GM10248 (cell line): ENCODE data around the gene SORL1.

Experiments used
- CTCF ChIA-PET: fragments of 300-600 bp; sonication (Branson Sonifier 250); formaldehyde crosslinking; extraction: SDS; loops from one replicate; lab custom pipeline; 2021; ENCODE audit warnings: antibody characterized with exemption; lab: Yijun Ruan, JAX
- POLR2A ChIA-PET: fragments of 350-650 bp; sonication (Branson Sonifier 250); formaldehyde crosslinking; extraction: SDS; loops from one replicate; lab custom pipeline; 2020; ENCODE audit warnings: antibody characterized with exemption; lab: Yijun Ruan, JAX
- DNase-seq: peaks from one replicate; pipeline ENCODE4 v3.0.0; 2012; ENCODE audit errors: extremely low spot score
- TF ChIP-seq, protein P1 (sequence below): IDR thresholded peaks from 2 replicates; pipeline ENCODE4 v1.5.1; 2012; ENCODE audit warnings: mild to moderate bottlenecking, low read depth; ENCODE audit errors: extremely low read depth, missing control alignments, control extremely low read depth

Gene SORL1

GRCh38 chr11:121547574-121547973, 95.5 kb downstream of the SORL1 start:
- ChIA-PET POLR2A (no interaction called here), CTCF (interaction anchor here (1.1 to 1.2 kb wide), 2 partner anchors 9 to 101 kb away, joined by 3 to 4 read pairs; no protein-coding TSS in a partner anchor)
- no peak for DNase-seq
- TF ChIP-seq, protein P1, sequence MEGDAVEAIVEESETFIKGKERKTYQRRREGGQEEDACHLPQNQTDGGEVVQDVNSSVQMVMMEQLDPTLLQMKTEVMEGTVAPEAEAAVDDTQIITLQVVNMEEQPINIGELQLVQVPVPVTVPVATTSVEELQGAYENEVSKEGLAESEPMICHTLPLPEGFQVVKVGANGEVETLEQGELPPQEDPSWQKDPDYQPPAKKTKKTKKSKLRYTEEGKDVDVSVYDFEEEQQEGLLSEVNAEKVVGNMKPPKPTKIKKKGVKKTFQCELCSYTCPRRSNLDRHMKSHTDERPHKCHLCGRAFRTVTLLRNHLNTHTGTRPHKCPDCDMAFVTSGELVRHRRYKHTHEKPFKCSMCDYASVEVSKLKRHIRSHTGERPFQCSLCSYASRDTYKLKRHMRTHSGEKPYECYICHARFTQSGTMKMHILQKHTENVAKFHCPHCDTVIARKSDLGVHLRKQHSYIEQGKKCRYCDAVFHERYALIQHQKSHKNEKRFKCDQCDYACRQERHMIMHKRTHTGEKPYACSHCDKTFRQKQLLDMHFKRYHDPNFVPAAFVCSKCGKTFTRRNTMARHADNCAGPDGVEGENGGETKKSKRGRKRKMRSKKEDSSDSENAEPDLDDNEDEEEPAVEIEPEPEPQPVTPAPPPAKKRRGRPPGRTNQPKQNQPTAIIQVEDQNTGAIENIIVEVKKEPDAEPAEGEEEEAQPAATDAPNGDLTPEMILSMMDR = no peak

GRCh38 chr11:121550247-121551030, 98.3 kb downstream of the SORL1 start:
- ChIA-PET POLR2A (no interaction called here), CTCF (interaction anchor here (0.9 kb wide), 1 partner anchor 21 kb away, joined by 4 read pairs; no protein-coding TSS in a partner anchor)
- TF ChIP-seq, protein P1 = no peak
- no peak for DNase-seq

DNA sequence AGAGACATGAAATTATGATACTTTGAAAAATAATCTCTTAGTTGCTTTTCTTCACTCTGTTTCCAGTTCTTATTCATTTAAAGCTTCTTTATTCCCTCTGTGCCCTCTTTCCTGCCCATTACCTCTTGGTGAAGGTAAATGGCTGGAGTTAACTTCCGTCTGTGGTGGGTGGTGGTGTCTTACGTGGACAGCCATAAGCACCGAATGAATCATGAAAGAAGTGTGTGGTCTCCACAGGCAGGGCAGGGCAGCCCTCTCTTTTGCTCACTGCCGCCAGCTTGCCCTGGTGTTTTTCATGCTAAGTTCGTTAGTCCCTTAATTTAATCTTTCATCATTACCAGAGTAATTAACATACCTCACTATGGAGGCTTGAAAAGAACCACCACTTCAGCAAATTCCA, 99.3 kb downstream of the SORL1 start:
- CTCF ChIA-PET = interaction anchor here (0.9 to 1.1 kb wide), 2 partner anchors 20 to 40 kb away, joined by 3 to 4 read pairs; no protein-coding TSS in a partner anchor
- no peak for DNase-seq
- TF ChIP-seq, protein P1 = no peak
- POLR2A ChIA-PET = interaction anchor here (0.7 kb wide), 1 partner anchor 120 kb away, joined by 3 read pairs; no protein-coding TSS in a partner anchor

GRCh38 chr11:121552154-121552553, 100.0 kb downstream of the SORL1 start:
- ChIA-PET CTCF (interaction anchor here (1.1 kb wide), 1 partner anchor 39 kb away, joined by 3 read pairs; no protein-coding TSS in a partner anchor), POLR2A (no interaction called here)
- TF ChIP-seq, protein P1 = no peak
- DNase-seq = no peak

DNA sequence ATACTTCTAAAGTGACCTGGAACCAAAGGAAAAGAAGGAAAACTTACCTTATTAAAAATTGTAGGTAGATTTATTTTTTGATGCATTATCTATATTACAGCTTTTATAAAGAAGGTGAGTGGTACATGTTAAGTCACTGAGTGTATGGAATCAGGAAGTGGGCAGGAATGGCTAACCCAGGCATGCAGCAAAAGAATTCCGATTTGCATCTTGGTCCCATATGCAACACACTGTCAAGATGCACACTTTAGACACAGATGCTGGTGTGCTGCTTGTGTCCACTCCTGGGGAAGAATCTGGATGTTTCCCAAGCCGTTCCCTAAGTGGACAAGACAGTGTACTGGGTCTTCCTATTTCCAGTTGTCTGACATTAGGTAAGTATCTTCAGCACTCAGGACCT, 100.5 kb downstream of the SORL1 start:
- POLR2A ChIA-PET = no interaction called here
- CTCF ChIA-PET = no interaction called here
- no peak for DNase-seq
- TF ChIP-seq, protein P1 = no peak

DNA sequence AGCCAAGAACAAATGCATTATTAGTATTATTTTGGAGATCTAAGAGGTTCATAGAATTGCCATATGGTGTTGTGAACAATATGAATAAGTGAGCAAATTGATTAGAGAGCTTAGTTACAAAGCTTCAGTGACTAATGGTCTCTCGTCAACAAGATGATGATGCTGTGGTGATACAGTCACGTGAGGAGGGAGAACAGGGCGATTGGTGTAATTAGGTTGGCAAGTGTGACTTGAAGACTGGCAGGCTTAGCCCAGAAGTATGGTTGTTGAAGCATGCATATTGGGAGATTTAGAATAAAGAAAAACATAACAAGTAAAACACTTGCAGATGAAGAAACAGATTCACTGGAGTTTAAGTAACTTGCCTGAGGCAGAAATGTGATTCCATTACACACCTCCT, 101.3 kb downstream of the SORL1 start:
- ChIA-PET CTCF (interaction anchor here (3.3 kb wide), 1 partner anchor 14 kb away, joined by 11 read pairs; no protein-coding TSS in a partner anchor), POLR2A (no interaction called here)
- TF ChIP-seq, protein P1 = no peak
- no peak for DNase-seq
